Activated CD4-positive, alpha-beta T cell treated with anti-CD3 and anti-CD28 coated beads, Interleukin-10, Interleukin-2, amounts not matched to agents 100 ng/mL and 50 ng/mL, durations not matched to agents 16 hours and 8 hours (primary cell): ENCODE results near the gene CRHR2.
"Not testable (repeated sequence)": the region's sequence is repeated elsewhere in the genome, so short reads cannot be mapped to it uniquely, and the experiment has no call there.

Source experiments
- DNase-seq: peaks from one replicate; pipeline ENCODE4 v3.0.0-alpha.2; 2020

Gene CRHR2

GRCh38 chr7:30682212-30683083 lies at the start of gene CRHR2:
Gene CRHR2 (minus strand): TSS chr7:30682456. CDS start chr7:30682280, 176 bp downstream.
- DNase-seq = no peak

- DNase-seq = no peak
Measured at GRCh38 chr7:30731581-30731980, 49.3 kb upstream of the CRHR2 start.

- no peak for DNase-seq
Measured at GRCh38 chr7:30730996-30731395, 48.7 kb upstream of the CRHR2 start.

- DNase-seq = no peak
Measured at GRCh38 chr7:30730097-30730496, 47.8 kb upstream of the CRHR2 start.

GRCh38 chr7:30729642-30730041 lies 47.4 kb upstream of the CRHR2 start:
- no peak for DNase-seq

- DNase-seq = no peak
Measured at GRCh38 chr7:30728591-30729100, 46.4 kb upstream of the CRHR2 start.

GRCh38 chr7:30727061-30727945 lies 45.0 kb upstream of the CRHR2 start:
- DNase-seq = peak; percentile 44

GRCh38 chr7:30726296-30727006 lies 44.2 kb upstream of the CRHR2 start:
- no peak for DNase-seq

- DNase-seq = no peak
Measured at GRCh38 chr7:30723776-30724175, 41.5 kb upstream of the CRHR2 start.

- no peak for DNase-seq
Measured at GRCh38 chr7:30722671-30723070, 40.4 kb upstream of the CRHR2 start.

GRCh38 chr7:30722187-30722586 lies 39.9 kb upstream of the CRHR2 start:
- DNase-seq = no peak

GRCh38 chr7:30721211-30721610 lies 39.0 kb upstream of the CRHR2 start:
- DNase-seq = no peak

GRCh38 chr7:30719434-30719833 lies 37.2 kb upstream of the CRHR2 start:
- not testable (repeated sequence) for DNase-seq

GRCh38 chr7:30717181-30717580 lies 34.9 kb upstream of the CRHR2 start:
- DNase-seq = no peak

GRCh38 chr7:30714129-30714528 lies 31.9 kb upstream of the CRHR2 start:
- DNase-seq = no peak

GRCh38 chr7:30713392-30713791 lies 31.1 kb upstream of the CRHR2 start:
- DNase-seq = no peak

- no peak for DNase-seq
Measured at GRCh38 chr7:30710669-30711068, 28.4 kb upstream of the CRHR2 start.

- no peak for DNase-seq
Measured at GRCh38 chr7:30709549-30709948, 27.3 kb upstream of the CRHR2 start.

- DNase-seq = no peak
Measured at GRCh38 chr7:30708983-30709382, 26.7 kb upstream of the CRHR2 start.

GRCh38 chr7:30708412-30708811 lies 26.2 kb upstream of the CRHR2 start:
- no peak for DNase-seq

- DNase-seq = no peak
Measured at GRCh38 chr7:30707391-30708357, 25.4 kb upstream of the CRHR2 start.

GRCh38 chr7:30706908-30707307 lies 24.7 kb upstream of the CRHR2 start:
- DNase-seq = no peak
